ENCODE results near the gene SHCBP1L. TPM values are rescaled to one million over a fixed set of nuclear protein-coding genes. Genes with fewer than 3 reads are reported as not detected.

The SHCBP1L gene
- total RNA-seq, 1 donor from 2014 or later: not detected

GRCh38 chr1:182897696-182898095, 55.3 kb downstream of the SHCBP1L start:
- peak; percentile 30 for DNase-seq (ENCODE audit: low read depth)

GRCh38 chr1:182890927-182891610, 61.9 kb downstream of the SHCBP1L start:
- DNase-seq (ENCODE audit: low read depth): no peak

- peak; percentile 26 for DNase-seq (ENCODE audit: low read depth)
Observed at GRCh38 chr1:182889997-182890396, 63.0 kb downstream of the SHCBP1L start.

GRCh38 chr1:182888736-182889531, 64.0 kb downstream of the SHCBP1L start:
- peak; percentile 85 for DNase-seq (ENCODE audit: low read depth)

- DNase-seq (ENCODE audit: low read depth): no peak
Observed at GRCh38 chr1:182886985-182887384, 66.0 kb downstream of the SHCBP1L start.

GRCh38 chr1:182885591-182885990, 67.4 kb downstream of the SHCBP1L start:
- DNase-seq (ENCODE audit: low read depth): no peak

GRCh38 chr1:182884872-182885271, 68.1 kb downstream of the SHCBP1L start:
- no peak for DNase-seq (ENCODE audit: low read depth)

GRCh38 chr1:182877842-182878241, 75.1 kb downstream of the SHCBP1L start:
- DNase-seq (ENCODE audit: low read depth): no peak

GRCh38 chr1:182877331-182877730, 75.6 kb downstream of the SHCBP1L start:
- peak; percentile 73 for DNase-seq (ENCODE audit: low read depth)

- peak; percentile 44 for DNase-seq (ENCODE audit: low read depth)
Observed at GRCh38 chr1:182875889-182876288, 77.1 kb downstream of the SHCBP1L start.

- no peak for DNase-seq (ENCODE audit: low read depth)
Observed at GRCh38 chr1:182872881-182873280, 80.1 kb downstream of the SHCBP1L start.

- DNase-seq (ENCODE audit: low read depth): no peak
Observed at GRCh38 chr1:182869241-182869666, 83.7 kb downstream of the SHCBP1L start.

GRCh38 chr1:182867861-182868260, 85.1 kb downstream of the SHCBP1L start:
- DNase-seq (ENCODE audit: low read depth): no peak

GRCh38 chr1:182863940-182864339, 89.0 kb downstream of the SHCBP1L start:
- no peak for DNase-seq (ENCODE audit: low read depth)

- DNase-seq (ENCODE audit: low read depth): no peak
Observed at GRCh38 chr1:182862827-182863226, 90.1 kb downstream of the SHCBP1L start.

GRCh38 chr1:182861994-182862393, 91.0 kb downstream of the SHCBP1L start:
- DNase-seq (ENCODE audit: low read depth): no peak

- no peak for DNase-seq (ENCODE audit: low read depth)
Observed at GRCh38 chr1:182860658-182861057, 92.3 kb downstream of the SHCBP1L start.

- no peak for DNase-seq (ENCODE audit: low read depth)
Observed at GRCh38 chr1:182857212-182857611, 95.8 kb downstream of the SHCBP1L start.

- DNase-seq (ENCODE audit: low read depth): no peak
Observed at GRCh38 chr1:182855911-182856310, 97.1 kb downstream of the SHCBP1L start.

GRCh38 chr1:182851825-182852224, 101.1 kb downstream of the SHCBP1L start:
- no peak for DNase-seq (ENCODE audit: low read depth)

GRCh38 chr1:182850319-182850718, 102.6 kb downstream of the SHCBP1L start:
- no peak for DNase-seq (ENCODE audit: low read depth)
